Testis (tissue), 3 donors: Measurements from ENCODE around the gene ZNF397. TPM values are rescaled to one million over a fixed set of nuclear protein-coding genes. Genes with fewer than 3 reads are reported as not detected.

ENCODE experiments used
- DNase-seq: peaks from one replicate; pipeline ENCODE4 v3.0.0-alpha.2; 2019
- H3K27ac ChIP-seq, 2 donors: fragments of 200-600 bp; sonication (generic); one replicate each; pipeline ENCODE4 v1.5.1; 2019
- H3K27me3 ChIP-seq: fragments of 200-600 bp; sonication (generic); one replicate; pipeline ENCODE4 v1.5.1; 2019
- H3K36me3 ChIP-seq: fragments of 200-600 bp; sonication (generic); one replicate; pipeline ENCODE4 v1.5.1; 2017; ENCODE audit warnings: low read depth; ENCODE audit errors: missing control alignments
- H3K4me1 ChIP-seq: fragments of 200-600 bp; sonication (generic); one replicate; pipeline ENCODE4 v1.5.1; 2019
- H3K4me3 ChIP-seq, 2 donors: fragments of 200-600 bp; sonication (generic); one replicate each; pipeline ENCODE4 v1.5.1; 2017 to 2019
- H3K9me3 ChIP-seq: fragments of 200-600 bp; sonication (generic); one replicate; pipeline ENCODE4 v1.5.1; 2017
- CTCF ChIP-seq, 3 experiments: fragments of 450-650 bp in 2 of 3; fragments of 200-600 bp in 1 of 3; sonication (generic) in 1 of 3; IDR thresholded peaks; one replicate each; pipeline ENCODE4 v1.5.1; 2016 to 2019; ENCODE audit warnings: antibody characterized with exemption in 3 of 3, mild to moderate bottlenecking in 2 of 3, moderate library complexity in 1 of 3
- POLR2A ChIP-seq: fragments of 450-650 bp; IDR thresholded peaks from one replicate; pipeline ENCODE4 v1.6.1; 2017; ENCODE audit warnings: antibody characterized with exemption, mild to moderate bottlenecking, moderate library complexity
- WGBS, 2 donors: methylation state at CpG; one replicate each; pipeline ENCODE4 v1.1.5; 2018; 5-methylcytosine and 5-hydroxymethylcytosine counted together
- intact Hi-C: fragments of 100-400 bp; cut with DNase I; formaldehyde crosslinking; loops from one replicate; pipeline ENCODE4 v1.15.1; 2023; ENCODE audit warnings: low total_unique reads
- polyA plus RNA-seq: library from polyadenylated mRNA; stranded (reverse); fragments of 350-450 nt; fragmentation: Illumina TruSeq; extraction: RNeasy Lipid Tissue Mini Kit (QIAGEN cat#74804); gene quantifications from one replicate; pipeline ENCODE4 v1.2.3, GENCODE V29; 2014; ENCODE audit warnings: low read depth, low replicate concordance; ENCODE audit not compliant: insufficient read depth
- total RNA-seq, 2 donors: library from RNA; depleted of rRNA; stranded (reverse); fragments of >200 nt; gene quantifications; one replicate each; pipeline ENCODE4 v1.2.3, GENCODE V29; 2016

The ZNF397 gene
- total and polyA plus RNA-seq, 3 donors from 2014 or later = 21.6 to 36.6 (median 32.2) TPM

GRCh38 chr18:35248429-35248828 is 7.6 kb downstream of the ZNF397 start:
- H3K4me3 ChIP-seq = no peak overlapping the region
- no peaks in the 10 kb centered on the region for H3K36me3 ChIP-seq
- TF ChIP-seq CTCF (IDR thresholded peaks at IDR 0.05) = no peak
- no peak for TF ChIP-seq POLR2A
- DNase-seq = no peak
- no peaks in the 10 kb centered on the region for H3K27me3 ChIP-seq
- H3K9me3 ChIP-seq = no peaks in the 10 kb centered on the region
- no peak overlapping the region for H3K27ac ChIP-seq
- 90 to 93% methylated on average over 6 of the region's 6 CpGs for WGBS, 2 donors
- intact Hi-C loops = no loop called here
- H3K4me1 ChIP-seq = no peaks in the 10 kb centered on the region

- H3K4me3 ChIP-seq = no peak overlapping the region
- H3K9me3 ChIP-seq = no peaks in the 10 kb centered on the region
- TF ChIP-seq CTCF (IDR thresholded peaks at IDR 0.05) = no peak
- TF ChIP-seq POLR2A = no peak
- no peak for DNase-seq
- 86 to 100% methylated on average over 1 of the region's 1 CpG for WGBS, 2 donors
- no peaks in the 10 kb centered on the region for H3K4me1 ChIP-seq
- no peaks in the 10 kb centered on the region for H3K27me3 ChIP-seq
- intact Hi-C loops = loop anchor here (10.0 kb wide), 1 partner anchor 92 kb away; the partner anchor contains the start of gene ZNF24
- no peak overlapping the region for H3K27ac ChIP-seq
- no peaks in the 10 kb centered on the region for H3K36me3 ChIP-seq
These were observed 11.6 kb downstream of the ZNF397 start for GRCh38 chr18:35252466-35252865.

- 82 to 91% methylated on average over 4 of the region's 4 CpGs for WGBS, 2 donors
These were observed 12.9 kb downstream of the ZNF397 start for GRCh38 chr18:35253655-35254287.

GRCh38 chr18:35256947-35257346 is 16.1 kb downstream of the ZNF397 start:
- intact Hi-C loops = loop anchor here (10.0 kb wide), 1 partner anchor 88 kb away; the partner anchor contains the start of gene ZNF24
- no peaks in the 10 kb centered on the region for H3K36me3 ChIP-seq
- no peaks in the 10 kb centered on the region for H3K27me3 ChIP-seq
- H3K27ac ChIP-seq = no peak overlapping the region
- WGBS, 2 donors = 87 to 91% methylated on average over 3 of the region's 3 CpGs
- TF ChIP-seq CTCF (IDR thresholded peaks at IDR 0.05) = no peak
- no peak for TF ChIP-seq POLR2A
- DNase-seq = no peak
- H3K9me3 ChIP-seq = no peaks in the 10 kb centered on the region
- H3K4me3 ChIP-seq = no peak overlapping the region
- H3K4me1 ChIP-seq = no peaks in the 10 kb centered on the region

More at GRCh38 chr18:35253655-35254287, 12.9 kb downstream of the ZNF397 start:
- Histone ChIP-seq H3K27me3 (no peaks in the 10 kb centered on the region), H3K36me3 (no peaks in the 10 kb centered on the region), H3K27ac (no peak overlapping the region), H3K4me3 (no peak overlapping the region), H3K9me3 (no peaks in the 10 kb centered on the region), H3K4me1 (no peaks in the 10 kb centered on the region)
- intact Hi-C loops = loop anchor here (10.0 kb wide), 1 partner anchor 91 kb away; the partner anchor contains the start of gene ZNF24
- TF ChIP-seq CTCF (IDR thresholded peaks at IDR 0.05) (no peak), POLR2A (no peak)
- DNase-seq = no peak

- 73 to 86% methylated on average over 2 of the region's 2 CpGs for WGBS, 2 donors
- Histone ChIP-seq H3K36me3 (no peaks in the 10 kb centered on the region), H3K4me1 (peaks cover 5% of the 10 kb centered on the region), H3K4me3 (no peak overlapping the region), H3K27me3 (no peaks in the 10 kb centered on the region), H3K27ac (no peak overlapping the region), H3K9me3 (no peaks in the 10 kb centered on the region)
- intact Hi-C loops = no loop called here
- DNase-seq = no peak
- TF ChIP-seq CTCF (IDR thresholded peaks at IDR 0.05) = no peak
- TF ChIP-seq POLR2A = no peak
These were observed 23.6 kb downstream of the ZNF397 start for GRCh38 chr18:35264409-35264808.
